Breast epithelium (tissue), 3 donors: ENCODE data around the gene SLC23A2.

Experiments
- POLR2A ChIP-seq: fragments of 450-650 bp; IDR thresholded peaks from one replicate; pipeline ENCODE4 v1.6.1; 2016; ENCODE audit warnings: antibody characterized with exemption, mild to moderate bottlenecking, moderate library complexity
- TF ChIP-seq, protein P1 (sequence below), 3 donors: fragments of 450-650 bp; IDR thresholded peaks; one replicate each; pipeline ENCODE4 v1.5.1; 2016 to 2017; ENCODE audit warnings: antibody characterized with exemption in 3 of 3, mild to moderate bottlenecking in 3 of 3, moderate library complexity in 3 of 3

DNA sequence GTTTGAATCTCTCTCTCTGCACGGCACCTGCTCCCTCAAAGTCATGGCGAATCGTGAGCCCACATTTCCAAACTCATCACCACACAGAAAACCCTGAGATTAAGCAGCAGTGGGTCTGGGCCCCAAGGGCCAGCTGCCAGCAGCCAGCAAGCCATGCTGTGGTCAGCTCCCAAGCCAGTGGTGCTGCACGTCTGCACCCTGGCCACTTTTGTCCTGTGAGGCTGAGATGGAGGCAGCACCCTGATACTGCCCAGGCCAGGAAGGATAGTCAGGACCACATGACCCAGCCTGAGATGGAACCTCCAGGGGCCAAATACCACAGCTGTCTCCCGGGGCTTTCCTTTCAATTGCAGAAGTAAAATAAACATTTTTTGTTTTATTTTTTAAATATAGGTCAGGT, 185.7 kb downstream of the SLC23A2 start:
- TF ChIP-seq, protein P1, sequence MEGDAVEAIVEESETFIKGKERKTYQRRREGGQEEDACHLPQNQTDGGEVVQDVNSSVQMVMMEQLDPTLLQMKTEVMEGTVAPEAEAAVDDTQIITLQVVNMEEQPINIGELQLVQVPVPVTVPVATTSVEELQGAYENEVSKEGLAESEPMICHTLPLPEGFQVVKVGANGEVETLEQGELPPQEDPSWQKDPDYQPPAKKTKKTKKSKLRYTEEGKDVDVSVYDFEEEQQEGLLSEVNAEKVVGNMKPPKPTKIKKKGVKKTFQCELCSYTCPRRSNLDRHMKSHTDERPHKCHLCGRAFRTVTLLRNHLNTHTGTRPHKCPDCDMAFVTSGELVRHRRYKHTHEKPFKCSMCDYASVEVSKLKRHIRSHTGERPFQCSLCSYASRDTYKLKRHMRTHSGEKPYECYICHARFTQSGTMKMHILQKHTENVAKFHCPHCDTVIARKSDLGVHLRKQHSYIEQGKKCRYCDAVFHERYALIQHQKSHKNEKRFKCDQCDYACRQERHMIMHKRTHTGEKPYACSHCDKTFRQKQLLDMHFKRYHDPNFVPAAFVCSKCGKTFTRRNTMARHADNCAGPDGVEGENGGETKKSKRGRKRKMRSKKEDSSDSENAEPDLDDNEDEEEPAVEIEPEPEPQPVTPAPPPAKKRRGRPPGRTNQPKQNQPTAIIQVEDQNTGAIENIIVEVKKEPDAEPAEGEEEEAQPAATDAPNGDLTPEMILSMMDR (IDR thresholded peaks at IDR 0.05): no peak
- TF ChIP-seq POLR2A: no peak
